HG03060 (cell line): Measurements from ENCODE around the gene BMP2.

Experiments used
- ATAC-seq: cut with Tn5 transposase; IDR thresholded peaks from one replicate; pipeline ENCODE4 v1.9.1; 2021; ENCODE audit warnings: low read depth, moderate number of reproducible peaks; ENCODE audit not compliant: unreplicated experiment

Gene BMP2

GRCh38 chr20:6767536-6768227 lies at the start of gene BMP2:
Gene BMP2 (plus strand): TSS chr20:6767686. CDS start chr20:6770127, 2,441 bp downstream.
- no peak for ATAC-seq

GRCh38 chr20:6718662-6719368 lies 48.7 kb upstream of the BMP2 start:
- no peak for ATAC-seq

- no peak for ATAC-seq
These were observed 48.1 kb upstream of the BMP2 start for GRCh38 chr20:6719369-6719721.

GRCh38 chr20:6726761-6727160 lies 40.7 kb upstream of the BMP2 start:
- no peak for ATAC-seq

GRCh38 chr20:6730672-6731328 lies 36.7 kb upstream of the BMP2 start:
- ATAC-seq: no peak

GRCh38 chr20:6732001-6732447 lies 35.5 kb upstream of the BMP2 start:
- ATAC-seq: no peak

- no peak for ATAC-seq
These were observed 34.6 kb upstream of the BMP2 start for GRCh38 chr20:6732851-6733250.

GRCh38 chr20:6733965-6734364 lies 33.5 kb upstream of the BMP2 start:
- no peak for ATAC-seq

GRCh38 chr20:6735942-6736845 lies 31.3 kb upstream of the BMP2 start:
- ATAC-seq: no peak

GRCh38 chr20:6739406-6739805 lies 28.1 kb upstream of the BMP2 start:
- ATAC-seq: no peak

- ATAC-seq: no peak
These were observed 27.4 kb upstream of the BMP2 start for GRCh38 chr20:6740096-6740495.

- ATAC-seq: no peak
These were observed 23.3 kb upstream of the BMP2 start for GRCh38 chr20:6744180-6744579.

GRCh38 chr20:6744805-6745204 lies 22.7 kb upstream of the BMP2 start:
- ATAC-seq: no peak

- no peak for ATAC-seq
These were observed 20.4 kb upstream of the BMP2 start for GRCh38 chr20:6746901-6747609.

GRCh38 chr20:6750438-6750837 lies 17.0 kb upstream of the BMP2 start:
- ATAC-seq: no peak

- no peak for ATAC-seq
These were observed 10.5 kb upstream of the BMP2 start for GRCh38 chr20:6756693-6757595.

- no peak for ATAC-seq
These were observed 2.9 kb upstream of the BMP2 start for GRCh38 chr20:6764619-6765018.

GRCh38 chr20:6765469-6766058 lies 1.9 kb upstream of the BMP2 start:
- no peak for ATAC-seq

- no peak for ATAC-seq
These were observed 1.1 kb upstream of the BMP2 start for GRCh38 chr20:6766433-6766832.
